Parathyroid adenoma (tissue), 2 donors: ENCODE results near the gene ALX4.

Experiments used
- H2AFZ ChIP-seq: fragments of 300-600 bp; sonication (generic); one replicate; pipeline ENCODE4 v1.7.0; 2017; ENCODE audit warnings: antibody characterized with exemption, mild to moderate bottlenecking
- H3K27ac ChIP-seq: fragments of 300-600 bp; sonication (generic); one replicate; pipeline ENCODE4 v1.7.0; 2017
- H3K27me3 ChIP-seq: fragments of 300-600 bp; sonication (generic); one replicate; pipeline ENCODE4 v1.7.0; 2017; ENCODE audit warnings: low read length; ENCODE audit not compliant: control insufficient read depth, insufficient read depth
- H3K36me3 ChIP-seq: fragments of 300-600 bp; sonication (generic); one replicate; pipeline ENCODE4 v1.7.0; 2017; ENCODE audit warnings: low read length; ENCODE audit not compliant: control insufficient read depth, insufficient read depth
- H3K4me1 ChIP-seq: fragments of 300-600 bp; sonication (generic); one replicate; pipeline ENCODE4 v1.7.0; 2017; ENCODE audit warnings: control low read depth
- H3K4me2 ChIP-seq: fragments of 300-600 bp; sonication (generic); one replicate; pipeline ENCODE4 v1.7.0; 2017; ENCODE audit warnings: low read length
- H3K4me3 ChIP-seq: fragments of 300-600 bp; sonication (generic); one replicate; pipeline ENCODE4 v1.7.0; 2017; ENCODE audit warnings: low read depth, low read length
- H3K79me2 ChIP-seq: fragments of 300-600 bp; sonication (generic); one replicate; pipeline ENCODE4 v1.7.0; 2017; ENCODE audit warnings: control low read depth
- H3K9ac ChIP-seq: fragments of 300-600 bp; sonication (generic); one replicate; pipeline ENCODE4 v1.7.0; 2017; ENCODE audit warnings: mild to moderate bottlenecking
- H3K9me3 ChIP-seq: fragments of 300-600 bp; sonication (generic); one replicate; pipeline ENCODE4 v1.7.0; 2017; ENCODE audit warnings: low read length; ENCODE audit not compliant: control insufficient read depth
- TF ChIP-seq, protein P1 (sequence below): fragments of 300-600 bp; sonication (generic); IDR thresholded peaks from one replicate; pipeline ENCODE4 v1.7.0; 2017; ENCODE audit warnings: antibody characterized with exemption, mild to moderate bottlenecking
- donor health status: primary hyperparathyroidism.

ALX4 gene

GRCh38 chr11:44252999-44253602 is 56.8 kb downstream of the ALX4 start:
- Histone ChIP-seq H3K4me2 (no peak overlapping the region), H3K36me3 (no peaks in the 10 kb centered on the region), H3K9me3 (no peaks in the 10 kb centered on the region), H3K27me3 (no peaks in the 10 kb centered on the region), H3K4me3 (no peak overlapping the region), H3K27ac (no peak overlapping the region), H2AFZ (no peak overlapping the region), H3K4me1 (no peaks in the 10 kb centered on the region), H3K79me2 (no peaks in the 10 kb centered on the region), H3K9ac (no peak overlapping the region)
- TF ChIP-seq, protein P1, sequence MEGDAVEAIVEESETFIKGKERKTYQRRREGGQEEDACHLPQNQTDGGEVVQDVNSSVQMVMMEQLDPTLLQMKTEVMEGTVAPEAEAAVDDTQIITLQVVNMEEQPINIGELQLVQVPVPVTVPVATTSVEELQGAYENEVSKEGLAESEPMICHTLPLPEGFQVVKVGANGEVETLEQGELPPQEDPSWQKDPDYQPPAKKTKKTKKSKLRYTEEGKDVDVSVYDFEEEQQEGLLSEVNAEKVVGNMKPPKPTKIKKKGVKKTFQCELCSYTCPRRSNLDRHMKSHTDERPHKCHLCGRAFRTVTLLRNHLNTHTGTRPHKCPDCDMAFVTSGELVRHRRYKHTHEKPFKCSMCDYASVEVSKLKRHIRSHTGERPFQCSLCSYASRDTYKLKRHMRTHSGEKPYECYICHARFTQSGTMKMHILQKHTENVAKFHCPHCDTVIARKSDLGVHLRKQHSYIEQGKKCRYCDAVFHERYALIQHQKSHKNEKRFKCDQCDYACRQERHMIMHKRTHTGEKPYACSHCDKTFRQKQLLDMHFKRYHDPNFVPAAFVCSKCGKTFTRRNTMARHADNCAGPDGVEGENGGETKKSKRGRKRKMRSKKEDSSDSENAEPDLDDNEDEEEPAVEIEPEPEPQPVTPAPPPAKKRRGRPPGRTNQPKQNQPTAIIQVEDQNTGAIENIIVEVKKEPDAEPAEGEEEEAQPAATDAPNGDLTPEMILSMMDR: no peak

DNA sequence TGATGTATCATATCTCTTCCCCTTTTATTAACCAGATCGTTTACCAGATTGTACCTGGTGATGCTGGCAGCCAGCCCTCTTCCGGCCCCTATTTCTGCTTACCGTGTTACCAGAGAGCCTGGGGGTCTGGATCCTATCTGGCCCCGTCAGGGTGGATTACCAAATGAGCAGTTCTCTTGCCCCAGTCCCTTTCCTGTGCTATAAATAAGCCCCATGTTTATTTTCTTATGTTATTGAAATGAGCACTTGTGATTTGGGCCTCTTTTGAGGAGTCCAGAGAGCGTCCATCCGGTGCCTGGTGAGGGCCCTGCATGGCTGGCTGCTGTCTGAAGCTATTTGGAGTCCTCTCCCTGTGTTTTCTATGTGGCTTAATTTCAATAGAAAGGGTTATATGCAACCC is 59.5 kb downstream of the ALX4 start:
- no peak overlapping the region for H3K4me2 ChIP-seq
- no peaks in the 10 kb centered on the region for H3K36me3 ChIP-seq

GRCh38 chr11:44248109-44248508 is 61.8 kb downstream of the ALX4 start:
- no peaks in the 10 kb centered on the region for H3K9me3 ChIP-seq
- no peak overlapping the region for H3K9ac ChIP-seq
- H3K4me2 ChIP-seq: no peak overlapping the region
- no peaks in the 10 kb centered on the region for H3K79me2 ChIP-seq
- H3K27me3 ChIP-seq: no peaks in the 10 kb centered on the region
- no peak overlapping the region for H3K4me3 ChIP-seq
- no peak overlapping the region for H2AFZ ChIP-seq
- no peaks in the 10 kb centered on the region for H3K4me1 ChIP-seq
- TF ChIP-seq, protein P1: no peak
- no peak overlapping the region for H3K27ac ChIP-seq
- H3K36me3 ChIP-seq: no peaks in the 10 kb centered on the region

More for the DNA sequence above, 59.5 kb downstream of the ALX4 start:
- no peak overlapping the region for H2AFZ ChIP-seq
- H3K4me1 ChIP-seq: no peaks in the 10 kb centered on the region
- no peaks in the 10 kb centered on the region for H3K79me2 ChIP-seq
- TF ChIP-seq, protein P1: no peak
- no peaks in the 10 kb centered on the region for H3K27me3 ChIP-seq
- H3K9ac ChIP-seq: no peak overlapping the region
- no peak overlapping the region for H3K4me3 ChIP-seq
- no peak overlapping the region for H3K27ac ChIP-seq
- H3K9me3 ChIP-seq: no peaks in the 10 kb centered on the region

DNA sequence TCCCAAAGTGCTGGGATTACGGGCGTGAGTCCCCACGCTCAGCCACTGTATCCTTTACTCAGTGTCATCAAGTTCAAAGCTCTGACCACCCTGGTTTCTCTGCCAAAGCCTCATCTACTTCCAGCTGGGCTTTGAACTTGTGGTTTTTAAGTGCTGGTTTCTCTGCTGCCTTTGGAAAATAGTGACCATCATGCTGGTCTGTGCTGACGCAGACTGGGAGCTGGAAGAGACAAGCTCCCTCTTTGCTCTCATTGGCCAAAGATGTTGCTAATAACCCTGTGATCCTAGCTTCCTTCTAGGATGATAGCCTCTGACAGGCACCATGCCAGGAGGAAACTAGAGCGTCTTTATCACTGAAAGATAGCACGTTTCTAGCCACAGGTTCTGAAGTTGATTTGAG is 62.4 kb downstream of the ALX4 start:
- no peak overlapping the region for H3K4me2 ChIP-seq
- H2AFZ ChIP-seq: no peak overlapping the region
- no peak overlapping the region for H3K4me3 ChIP-seq
- no peaks in the 10 kb centered on the region for H3K36me3 ChIP-seq
- no peaks in the 10 kb centered on the region for H3K9me3 ChIP-seq
- TF ChIP-seq, protein P1: no peak
- H3K27me3 ChIP-seq: no peaks in the 10 kb centered on the region
- H3K4me1 ChIP-seq: no peaks in the 10 kb centered on the region
- no peak overlapping the region for H3K9ac ChIP-seq
- no peak overlapping the region for H3K27ac ChIP-seq
- no peaks in the 10 kb centered on the region for H3K79me2 ChIP-seq

DNA sequence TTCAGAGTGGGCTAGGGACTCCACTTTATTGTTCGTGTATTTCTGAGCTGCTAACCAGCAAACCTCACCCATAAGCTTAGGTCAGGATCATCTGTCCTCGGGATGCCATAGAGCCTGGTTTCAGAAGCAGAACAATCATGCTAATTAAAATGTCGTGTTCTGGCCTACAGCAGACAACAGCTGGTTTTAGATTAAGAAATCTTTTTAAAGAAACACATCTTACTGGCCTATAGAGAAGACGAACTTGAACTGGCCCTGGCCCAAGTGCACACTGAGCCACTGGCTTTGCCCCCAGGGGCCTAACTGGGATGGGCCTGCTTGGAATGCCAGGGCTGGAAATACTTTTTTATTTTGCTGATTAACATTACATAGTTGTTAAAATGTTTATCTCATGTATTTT is 63.2 kb downstream of the ALX4 start:
- H3K27me3 ChIP-seq: no peaks in the 10 kb centered on the region
- TF ChIP-seq, protein P1: no peak
- no peak overlapping the region for H3K4me2 ChIP-seq
- no peak overlapping the region for H3K9ac ChIP-seq
- no peak overlapping the region for H3K27ac ChIP-seq
- no peaks in the 10 kb centered on the region for H3K4me1 ChIP-seq
- no peak overlapping the region for H3K4me3 ChIP-seq
- no peaks in the 10 kb centered on the region for H3K79me2 ChIP-seq
- H3K9me3 ChIP-seq: no peaks in the 10 kb centered on the region
- no peak overlapping the region for H2AFZ ChIP-seq
- H3K36me3 ChIP-seq: no peaks in the 10 kb centered on the region
